ENCODE measurements around the gene GLI3.

Gene GLI3

GRCh38 chr7:42189535-42189934 is 47.5 kb downstream of the GLI3 start:
- TF ChIP-seq CTCF (conservative IDR thresholded peaks at IDR 0.05) = no peak
- H3K27ac ChIP-seq = no peak overlapping the region

GRCh38 chr7:42186151-42186550 is 50.9 kb downstream of the GLI3 start:
- peak; percentile 63 for TF ChIP-seq CTCF (conservative IDR thresholded peaks at IDR 0.05)
- no peak overlapping the region for H3K27ac ChIP-seq

GRCh38 chr7:42185726-42186125 is 51.3 kb downstream of the GLI3 start:
- TF ChIP-seq CTCF (conservative IDR thresholded peaks at IDR 0.05) = no peak
- no peak overlapping the region for H3K27ac ChIP-seq

GRCh38 chr7:42183547-42183946 is 53.5 kb downstream of the GLI3 start:
- no peak for TF ChIP-seq CTCF (conservative IDR thresholded peaks at IDR 0.05)
- no peak overlapping the region for H3K27ac ChIP-seq

GRCh38 chr7:42181566-42181965 is 55.4 kb downstream of the GLI3 start:
- no peak overlapping the region for H3K27ac ChIP-seq
- TF ChIP-seq CTCF (conservative IDR thresholded peaks at IDR 0.05) = no peak

- H3K27ac ChIP-seq = no peak overlapping the region
Observed at GRCh38 chr7:42180806-42181205, 56.2 kb downstream of the GLI3 start.

GRCh38 chr7:42176724-42177101 is 60.3 kb downstream of the GLI3 start:
- peak overlapping the region; percentile 62 for H3K27ac ChIP-seq
- no peak for TF ChIP-seq CTCF (conservative IDR thresholded peaks at IDR 0.05)

More at GRCh38 chr7:42180806-42181205, 56.2 kb downstream of the GLI3 start:
- TF ChIP-seq CTCF (conservative IDR thresholded peaks at IDR 0.05) = no peak

Measured in VCaP (cell line).